Tibial nerve (tissue), 4 donors: Measurements from ENCODE around the gene SVIL.

Experiments used
- CTCF ChIP-seq, 5 experiments: fragments of 200-600 bp in 3 of 5; fragments of 450-650 bp in 2 of 5; sonication (generic) in 3 of 5; IDR thresholded peaks; one replicate each; pipeline ENCODE4 v1.5.1; 2016 to 2019; ENCODE audit warnings: antibody characterized with exemption in 5 of 5, mild to moderate bottlenecking in 3 of 5, moderate library complexity in 2 of 5
- EP300 ChIP-seq, 2 donors: sonication (generic); formaldehyde crosslinking; IDR thresholded peaks; one replicate each; pipeline ENCODE4 v1.6.1; 2017; ENCODE audit warnings: antibody characterized with exemption in 2 of 2, mild to moderate bottlenecking in 1 of 2
- POLR2A ChIP-seq, 2 donors: fragments of 450-650 bp; IDR thresholded peaks; one replicate each; pipeline ENCODE4 v1.6.1; 2017; ENCODE audit warnings: antibody characterized with exemption in 2 of 2, mild to moderate bottlenecking in 2 of 2, moderate library complexity in 2 of 2

GRCh38 chr10:29430101-29430500 is 204.7 kb downstream of the SVIL start:
- no peak for TF ChIP-seq CTCF (IDR thresholded peaks at IDR 0.05)
- TF ChIP-seq POLR2A (IDR thresholded peaks at IDR 0.05), result no peak
- TF ChIP-seq EP300 (IDR thresholded peaks at IDR 0.05), result no peak
